Lower lobe of right lung (tissue), 2 donors: Measurements from ENCODE around the gene B4GALT5. TPM values are rescaled to one million over a fixed set of nuclear protein-coding genes. Genes with fewer than 3 reads are reported as not detected.
"Not testable (repeated sequence)": the region's sequence is repeated elsewhere in the genome, so short reads cannot be mapped to it uniquely, and the experiment has no call there.

ENCODE experiments used
- ATAC-seq, 2 donors: fragments of 200-7000 bp; cut with Tn5 transposase; one replicate each; pipeline ENCODE4 v1.9.1; 2020 to 2022; ENCODE audit warnings: mild to moderate bottlenecking in 2 of 2, moderate library complexity in 2 of 2
- DNase-seq: peaks from one replicate; pipeline ENCODE4 v3.0.0-alpha.2; 2020
- H3K27ac ChIP-seq: fragments of 200-600 bp; one replicate; pipeline ENCODE4 v1.8.0; 2022
- H3K27me3 ChIP-seq: fragments of 200-600 bp; one replicate; pipeline ENCODE4 v1.8.0; 2022; ENCODE audit warnings: low read depth
- H3K36me3 ChIP-seq: fragments of 200-600 bp; one replicate; pipeline ENCODE4 v1.8.0; 2022; ENCODE audit warnings: mild to moderate bottlenecking
- H3K4me1 ChIP-seq: fragments of 200-600 bp; one replicate; pipeline ENCODE4 v1.8.0; 2022
- H3K4me3 ChIP-seq: fragments of 200-600 bp; one replicate; pipeline ENCODE4 v1.8.0; 2022; ENCODE audit warnings: mild to moderate bottlenecking
- H3K9me3 ChIP-seq: fragments of 200-600 bp; one replicate; pipeline ENCODE4 v1.8.0; 2022
- intact Hi-C: fragments of 100-400 bp; cut with DNase I; formaldehyde crosslinking; loops from one replicate; pipeline ENCODE4 v1.11.0; 2022
- total RNA-seq: library from RNA; stranded (reverse); fragmentation: NEBNext Ultra II Directional; extraction: Animal tissue kit (Norgen Biotek cat#: 25700); gene quantifications from one replicate; pipeline ENCODE4 v1.2.1, GENCODE V29; 2021
- TF ChIP-seq, protein P1 (sequence below): fragments of 200-600 bp; IDR thresholded peaks from one replicate; pipeline ENCODE4 v1.8.0; 2022; ENCODE audit warnings: antibody characterized with exemption, mild to moderate bottlenecking
- donor health status: DM: no; HTN: yes; CAD: no; lungs with severe emphysema.

B4GALT5 gene
- total RNA-seq, 1 donor from 2014 or later = 39.5 TPM

DNA sequence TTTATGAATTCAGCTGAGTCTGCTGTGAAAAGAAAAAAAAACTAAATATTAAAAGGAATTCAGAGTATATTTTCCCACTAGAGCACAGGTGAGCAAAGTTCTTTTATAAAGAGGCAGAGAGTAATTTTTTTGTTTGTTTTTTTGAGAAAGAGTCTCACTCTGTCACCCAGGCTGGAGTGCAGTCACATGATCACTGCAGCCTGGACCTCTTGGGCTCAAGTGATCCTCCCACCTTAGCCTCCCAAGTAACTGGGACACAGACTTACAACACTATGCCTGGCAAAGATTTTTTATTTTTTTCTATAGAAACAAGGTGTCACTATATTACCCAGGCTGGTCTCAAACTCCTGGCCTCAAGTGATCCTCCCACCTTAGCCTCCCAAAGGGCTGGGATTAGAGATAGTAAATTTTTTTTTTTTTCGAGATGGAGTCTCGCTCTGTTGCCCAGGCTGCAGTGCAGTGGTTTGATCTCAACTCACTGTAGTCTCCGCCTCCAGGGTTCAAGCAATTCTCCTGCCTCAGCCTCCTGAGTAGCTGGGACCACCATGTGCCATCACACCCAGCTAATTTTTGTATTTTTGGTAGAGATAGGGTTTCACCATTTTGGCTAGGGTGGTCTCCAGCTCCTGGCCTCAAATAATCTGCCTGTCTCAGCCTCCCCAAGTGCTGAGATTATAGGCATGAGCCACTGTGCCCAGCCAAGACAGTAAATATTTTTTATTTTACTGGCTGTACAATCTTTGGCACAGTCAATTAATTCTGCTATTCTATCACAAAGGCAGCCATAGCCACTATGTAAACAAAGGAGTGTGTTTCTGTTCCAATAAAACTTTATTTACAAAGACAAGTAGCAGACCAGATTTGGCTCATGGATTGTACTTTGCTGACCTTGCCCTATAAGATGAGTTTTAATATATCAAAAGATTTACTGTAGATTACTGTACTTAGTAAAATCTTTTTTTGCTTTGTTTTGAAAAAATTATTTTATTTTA is 14.5 kb upstream of the B4GALT5 start:
- H3K4me1 ChIP-seq = peaks cover 24% of the 10 kb centered on the region
- intact Hi-C loops = no loop called here
- no peaks in the 10 kb centered on the region for H3K9me3 ChIP-seq
- H3K27me3 ChIP-seq = no peaks in the 10 kb centered on the region
- H3K36me3 ChIP-seq = no peaks in the 10 kb centered on the region
- peak overlapping the region; percentile 41 for H3K27ac ChIP-seq
- peak; percentile 56 for ATAC-seq
- TF ChIP-seq, protein P1, sequence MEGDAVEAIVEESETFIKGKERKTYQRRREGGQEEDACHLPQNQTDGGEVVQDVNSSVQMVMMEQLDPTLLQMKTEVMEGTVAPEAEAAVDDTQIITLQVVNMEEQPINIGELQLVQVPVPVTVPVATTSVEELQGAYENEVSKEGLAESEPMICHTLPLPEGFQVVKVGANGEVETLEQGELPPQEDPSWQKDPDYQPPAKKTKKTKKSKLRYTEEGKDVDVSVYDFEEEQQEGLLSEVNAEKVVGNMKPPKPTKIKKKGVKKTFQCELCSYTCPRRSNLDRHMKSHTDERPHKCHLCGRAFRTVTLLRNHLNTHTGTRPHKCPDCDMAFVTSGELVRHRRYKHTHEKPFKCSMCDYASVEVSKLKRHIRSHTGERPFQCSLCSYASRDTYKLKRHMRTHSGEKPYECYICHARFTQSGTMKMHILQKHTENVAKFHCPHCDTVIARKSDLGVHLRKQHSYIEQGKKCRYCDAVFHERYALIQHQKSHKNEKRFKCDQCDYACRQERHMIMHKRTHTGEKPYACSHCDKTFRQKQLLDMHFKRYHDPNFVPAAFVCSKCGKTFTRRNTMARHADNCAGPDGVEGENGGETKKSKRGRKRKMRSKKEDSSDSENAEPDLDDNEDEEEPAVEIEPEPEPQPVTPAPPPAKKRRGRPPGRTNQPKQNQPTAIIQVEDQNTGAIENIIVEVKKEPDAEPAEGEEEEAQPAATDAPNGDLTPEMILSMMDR = no peak
- no peak overlapping the region for H3K4me3 ChIP-seq
- no peak for DNase-seq

GRCh38 chr20:49727478-49727877 is 13.8 kb upstream of the B4GALT5 start:
- Histone ChIP-seq H3K4me1 (peaks cover 24% of the 10 kb centered on the region), H3K27me3 (no peaks in the 10 kb centered on the region), H3K27ac (peak overlapping the region; percentile 41), H3K36me3 (no peaks in the 10 kb centered on the region), H3K9me3 (no peaks in the 10 kb centered on the region), H3K4me3 (no peak overlapping the region)
- DNase-seq (no peak), ATAC-seq (peak; percentile 48 to 70)
- TF ChIP-seq, protein P1 = no peak
- intact Hi-C loops = no loop called here

DNA sequence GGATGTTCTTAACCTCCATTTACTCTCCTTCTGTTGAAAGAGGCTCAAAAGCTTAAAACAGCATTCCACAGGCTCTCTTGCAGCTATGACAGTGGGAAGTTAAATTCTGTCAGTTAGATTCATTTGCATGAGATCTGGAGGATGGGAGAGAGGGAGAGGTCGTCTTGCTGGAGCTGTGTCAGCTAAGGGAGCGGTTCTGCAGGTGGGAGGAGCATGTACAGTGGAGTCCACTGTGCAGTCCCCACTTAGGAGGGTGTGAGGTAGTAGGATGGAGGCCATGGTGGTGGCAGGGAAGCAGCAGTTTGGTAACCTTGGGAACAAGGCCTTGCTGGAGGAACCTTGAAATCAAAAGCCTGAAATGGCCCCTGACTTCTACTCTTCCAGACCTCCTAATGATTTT is 12.0 kb upstream of the B4GALT5 start:
- ATAC-seq (no peak), DNase-seq (no peak)
- no peaks in the 10 kb centered on the region for H3K9me3 ChIP-seq
- intact Hi-C loops = no loop called here
- no peaks in the 10 kb centered on the region for H3K27me3 ChIP-seq
- no peaks in the 10 kb centered on the region for H3K36me3 ChIP-seq
- H3K27ac ChIP-seq = peak overlapping the region; percentile 69
- no peak overlapping the region for H3K4me3 ChIP-seq
- peaks cover 24% of the 10 kb centered on the region for H3K4me1 ChIP-seq
- TF ChIP-seq, protein P1 = no peak

DNA sequence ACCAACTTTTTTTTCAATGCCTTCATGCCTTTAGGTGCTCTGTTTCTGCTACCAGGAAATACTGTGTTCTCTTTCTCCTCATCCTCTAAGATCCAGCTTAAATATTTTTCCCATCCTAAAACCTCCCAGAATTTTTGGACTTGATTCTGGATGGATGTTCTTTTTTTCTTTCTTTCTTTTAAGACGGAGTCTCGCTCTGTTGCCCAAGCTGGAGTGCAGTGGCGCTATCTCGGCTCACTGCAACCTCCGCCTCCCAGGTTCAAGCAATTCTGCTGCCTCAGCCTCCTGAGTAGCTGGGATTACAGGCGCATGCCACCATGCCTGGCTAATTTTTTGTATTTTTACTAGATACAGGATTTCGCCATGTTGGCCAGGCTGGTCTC is 11.5 kb upstream of the B4GALT5 start:
- H3K4me3 ChIP-seq, ATAC-seq, H3K27me3 ChIP-seq, H3K9me3 ChIP-seq, intact Hi-C loops, DNase-seq, H3K36me3 ChIP-seq: not testable (repeated sequence)
- peaks cover 24% of the 10 kb centered on the region for H3K4me1 ChIP-seq
- peak overlapping the region; percentile 69 for H3K27ac ChIP-seq

DNA sequence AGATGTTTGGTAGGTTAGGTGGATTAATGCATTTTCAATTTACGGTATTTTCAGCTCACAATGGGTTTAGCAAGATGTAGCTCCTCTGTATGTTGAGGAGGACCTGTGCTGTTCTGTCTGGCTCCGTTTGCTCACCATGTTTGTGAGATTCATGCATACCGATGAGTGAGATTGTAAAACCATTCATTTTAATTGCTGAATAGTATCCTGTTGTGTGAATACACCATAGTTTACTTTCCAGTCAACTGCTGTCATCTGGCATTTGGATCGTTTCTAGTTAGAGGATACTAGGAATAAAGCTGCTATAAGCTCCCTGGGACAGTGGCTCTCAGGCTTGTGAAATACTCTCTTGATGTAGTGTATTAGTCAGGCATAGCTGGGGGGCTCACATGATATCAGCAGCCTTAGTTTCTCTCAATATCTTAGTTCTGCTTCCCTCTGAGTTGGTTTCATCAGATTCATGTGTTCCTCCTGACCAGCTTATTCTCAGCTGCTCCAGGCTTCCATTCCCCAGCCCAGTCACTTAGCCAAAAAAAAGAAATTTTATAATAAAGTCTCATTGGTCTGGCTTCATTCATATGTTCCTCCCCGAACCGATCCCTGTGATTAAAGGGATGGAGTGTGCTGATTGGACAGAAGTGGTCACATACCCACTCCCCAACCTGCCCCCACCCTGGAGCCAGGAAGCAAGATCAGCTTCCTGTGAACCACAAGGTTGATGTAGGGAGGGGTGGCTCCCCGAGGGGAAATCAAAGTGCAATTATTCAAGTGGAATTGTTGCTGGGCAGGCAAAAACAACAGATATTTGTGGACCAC is 10.9 kb upstream of the B4GALT5 start:
- ATAC-seq (peak; percentile 70 to 79), DNase-seq (peak; percentile 64)
- Histone ChIP-seq H3K36me3 (no peaks in the 10 kb centered on the region), H3K9me3 (no peaks in the 10 kb centered on the region), H3K4me1 (peaks cover 24% of the 10 kb centered on the region), H3K27ac (peak overlapping the region; percentile 69), H3K27me3 (no peaks in the 10 kb centered on the region), H3K4me3 (no peak overlapping the region)
- intact Hi-C loops = no loop called here
- TF ChIP-seq, protein P1 = no peak

GRCh38 chr20:49723758-49724157 is 10.1 kb upstream of the B4GALT5 start:
- DNase-seq, H3K27ac ChIP-seq, intact Hi-C loops, H3K27me3 ChIP-seq, H3K9me3 ChIP-seq, H3K4me3 ChIP-seq, H3K36me3 ChIP-seq, ATAC-seq: not testable (repeated sequence)
- H3K4me1 ChIP-seq = peaks cover 24% of the 10 kb centered on the region

DNA sequence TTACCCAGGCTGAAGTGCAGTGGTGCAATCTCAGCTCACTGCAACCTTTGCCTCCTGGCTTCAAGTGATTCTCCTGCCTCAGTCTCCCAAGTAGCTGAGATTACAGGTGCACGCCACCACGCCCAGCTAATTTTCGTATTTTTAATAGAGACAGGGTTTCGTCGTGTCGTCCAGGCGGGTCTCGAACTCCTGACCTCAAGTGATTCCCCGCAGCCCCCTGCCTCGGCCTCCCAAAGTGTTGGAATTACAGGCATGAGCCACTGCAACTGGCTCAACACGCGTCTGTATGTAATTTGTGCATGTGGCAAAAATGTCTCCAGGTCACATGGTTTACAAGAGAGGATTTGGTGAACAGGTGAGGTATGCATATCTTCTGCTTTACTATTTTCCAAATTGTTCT is 7.6 kb upstream of the B4GALT5 start:
- intact Hi-C loops, ATAC-seq, H3K9me3 ChIP-seq, H3K27ac ChIP-seq, H3K36me3 ChIP-seq, H3K27me3 ChIP-seq, H3K4me3 ChIP-seq, DNase-seq: not testable (repeated sequence)
- H3K4me1 ChIP-seq = peaks cover 17% of the 10 kb centered on the region
